Transverse colon (tissue), 4 donors: ENCODE results near the gene FYCO1.

Experiments
- CTCF ChIP-seq, 5 experiments: fragments of 200-600 bp in 3 of 5; fragments of 450-650 bp in 2 of 5; sonication (generic) in 3 of 5; IDR thresholded peaks; 1 replicate in 2 of 5; 2 replicates in 3 of 5; pipeline ENCODE4 v1.5.1; 2016 to 2017; ENCODE audit warnings: antibody characterized with exemption in 5 of 5, inconsistent platforms in 3 of 5, mild to moderate bottlenecking in 2 of 5, moderate library complexity in 1 of 5
- POLR2AphosphoS5 ChIP-seq, 3 donors: sonication (generic); formaldehyde crosslinking; IDR thresholded peaks; one replicate each; pipeline ENCODE4 v1.6.1; 2016; ENCODE audit warnings: antibody characterized with exemption in 3 of 3

DNA sequence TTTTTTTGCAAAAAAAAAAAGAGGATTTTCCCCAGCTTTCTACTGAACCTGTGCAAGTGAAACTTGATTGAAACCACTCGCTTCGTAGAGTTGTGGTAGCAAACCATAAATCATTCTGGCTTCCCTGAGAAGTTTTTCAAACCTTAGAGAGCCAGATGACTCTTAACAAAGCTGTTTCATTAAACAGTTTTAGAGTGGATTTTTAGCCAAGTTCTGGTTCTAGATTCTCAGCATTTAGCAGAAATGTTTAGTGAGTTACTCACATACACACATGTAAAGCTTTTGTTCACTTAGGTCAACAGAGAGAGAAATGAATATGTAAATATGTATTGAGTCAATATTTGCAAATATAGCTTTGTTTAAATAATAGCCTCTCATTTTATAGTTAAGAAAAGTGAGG is 127.4 kb downstream of the FYCO1 start:
- TF ChIP-seq CTCF (IDR thresholded peaks at IDR 0.05) (no peak), POLR2AphosphoS5 (IDR thresholded peaks at IDR 0.05) (no peak)
